ENCODE measurements around the gene LRMDA.

The LRMDA gene

DNA sequence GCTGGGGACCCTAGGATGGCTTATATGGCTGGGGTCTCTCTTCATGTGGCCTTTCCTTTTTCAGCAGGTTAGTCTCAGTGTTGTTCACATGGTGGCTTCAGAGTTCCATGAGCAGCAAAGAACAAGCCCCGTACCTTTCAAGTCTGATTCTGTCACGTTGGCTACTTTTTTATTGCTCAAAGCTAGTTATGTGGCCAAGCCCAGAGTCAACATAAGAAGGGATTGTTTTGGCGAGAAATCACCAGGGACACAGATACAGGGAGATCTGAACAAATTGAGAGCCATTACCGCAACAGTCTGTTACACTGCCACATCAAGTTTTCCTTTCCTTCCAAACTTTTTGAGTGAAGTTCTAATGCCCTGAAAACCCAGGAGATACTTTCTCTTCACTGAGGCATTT lies 770.5 kb downstream of the LRMDA start:
- Histone ChIP-seq H4K20me1 (ENCODE audit: low read depth, low read length) (no peaks in the 10 kb centered on the region), H2AFZ (ENCODE audit: low read depth, low read length, severe bottlenecking) (no peak overlapping the region), H3K27ac (ENCODE audit: low read depth, low read length) (no peak overlapping the region), H3K9me3 (ENCODE audit: insufficient read depth, low read length) (no peaks in the 10 kb centered on the region), H3F3A (ENCODE audit: insufficient read depth) (no peaks in the 10 kb centered on the region), H3K79me2 (ENCODE audit: insufficient read depth, low read length) (no peaks in the 10 kb centered on the region), H3K9me2 (replicated peaks; ENCODE audit: insufficient read depth, low read length) (no peaks in the 10 kb centered on the region), H3K27me3 (ENCODE audit: low read length) (no peaks in the 10 kb centered on the region), H3K4me3 (ENCODE audit: insufficient read depth, low read length, poor library complexity, severe bottlenecking) (no peak overlapping the region), H3K9ac (ENCODE audit: low read length) (no peak overlapping the region), H3K4me2 (ENCODE audit: low read depth, low read length, poor library complexity, severe bottlenecking) (no peak overlapping the region), H3K36me3 (ENCODE audit: low read length) (no peaks in the 10 kb centered on the region)
- TF ChIP-seq, protein P1, sequence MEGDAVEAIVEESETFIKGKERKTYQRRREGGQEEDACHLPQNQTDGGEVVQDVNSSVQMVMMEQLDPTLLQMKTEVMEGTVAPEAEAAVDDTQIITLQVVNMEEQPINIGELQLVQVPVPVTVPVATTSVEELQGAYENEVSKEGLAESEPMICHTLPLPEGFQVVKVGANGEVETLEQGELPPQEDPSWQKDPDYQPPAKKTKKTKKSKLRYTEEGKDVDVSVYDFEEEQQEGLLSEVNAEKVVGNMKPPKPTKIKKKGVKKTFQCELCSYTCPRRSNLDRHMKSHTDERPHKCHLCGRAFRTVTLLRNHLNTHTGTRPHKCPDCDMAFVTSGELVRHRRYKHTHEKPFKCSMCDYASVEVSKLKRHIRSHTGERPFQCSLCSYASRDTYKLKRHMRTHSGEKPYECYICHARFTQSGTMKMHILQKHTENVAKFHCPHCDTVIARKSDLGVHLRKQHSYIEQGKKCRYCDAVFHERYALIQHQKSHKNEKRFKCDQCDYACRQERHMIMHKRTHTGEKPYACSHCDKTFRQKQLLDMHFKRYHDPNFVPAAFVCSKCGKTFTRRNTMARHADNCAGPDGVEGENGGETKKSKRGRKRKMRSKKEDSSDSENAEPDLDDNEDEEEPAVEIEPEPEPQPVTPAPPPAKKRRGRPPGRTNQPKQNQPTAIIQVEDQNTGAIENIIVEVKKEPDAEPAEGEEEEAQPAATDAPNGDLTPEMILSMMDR (IDR thresholded peaks at IDR 0.05; ENCODE audit: insufficient read depth, low read length, poor library complexity, severe bottlenecking): no peak
- TF ChIP-seq EZH2phosphoT487 (conservative IDR thresholded peaks at IDR 0.05; ENCODE audit: low read length): no peak

DNA sequence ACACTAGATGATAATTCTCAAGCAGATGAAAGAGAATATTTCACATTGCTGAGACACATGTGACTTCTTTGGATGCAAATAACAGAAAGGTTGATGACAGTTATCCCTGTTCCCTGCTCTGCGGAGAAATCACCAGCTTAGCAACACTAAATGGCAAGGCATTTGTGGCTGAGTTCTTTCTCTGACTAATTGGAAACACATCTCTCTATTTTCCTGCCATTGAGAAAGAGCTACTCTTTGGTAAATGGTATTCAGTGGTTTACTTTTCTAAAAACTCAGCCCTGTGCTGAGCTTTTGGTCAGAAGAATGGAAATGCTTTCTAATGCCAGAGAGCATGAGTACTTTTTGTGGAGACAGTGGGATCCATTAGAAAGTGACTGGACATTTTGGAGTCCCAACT lies 771.4 kb downstream of the LRMDA start:
- H3K9me3 ChIP-seq (ENCODE audit: insufficient read depth, low read length): no peaks in the 10 kb centered on the region
- no peaks in the 10 kb centered on the region for H4K20me1 ChIP-seq (ENCODE audit: low read depth, low read length)
- H3K27me3 ChIP-seq (ENCODE audit: low read length): no peaks in the 10 kb centered on the region
- no peaks in the 10 kb centered on the region for H3K36me3 ChIP-seq (ENCODE audit: low read length)
- no peak overlapping the region for H3K9ac ChIP-seq (ENCODE audit: low read length)
- no peaks in the 10 kb centered on the region for H3K79me2 ChIP-seq (ENCODE audit: insufficient read depth, low read length)
- H3F3A ChIP-seq (ENCODE audit: insufficient read depth): no peaks in the 10 kb centered on the region
- TF ChIP-seq, protein P1 (IDR thresholded peaks at IDR 0.05; ENCODE audit: insufficient read depth, low read length, poor library complexity, severe bottlenecking): no peak
- no peak for TF ChIP-seq EZH2phosphoT487 (conservative IDR thresholded peaks at IDR 0.05; ENCODE audit: low read length)
- no peak overlapping the region for H3K4me2 ChIP-seq (ENCODE audit: low read depth, low read length, poor library complexity, severe bottlenecking)
- H3K27ac ChIP-seq (ENCODE audit: low read depth, low read length): no peak overlapping the region
- H3K9me2 ChIP-seq (replicated peaks; ENCODE audit: insufficient read depth, low read length): no peaks in the 10 kb centered on the region
- H2AFZ ChIP-seq (ENCODE audit: low read depth, low read length, severe bottlenecking): no peak overlapping the region
- H3K4me3 ChIP-seq (ENCODE audit: insufficient read depth, low read length, poor library complexity, severe bottlenecking): no peak overlapping the region

DNA sequence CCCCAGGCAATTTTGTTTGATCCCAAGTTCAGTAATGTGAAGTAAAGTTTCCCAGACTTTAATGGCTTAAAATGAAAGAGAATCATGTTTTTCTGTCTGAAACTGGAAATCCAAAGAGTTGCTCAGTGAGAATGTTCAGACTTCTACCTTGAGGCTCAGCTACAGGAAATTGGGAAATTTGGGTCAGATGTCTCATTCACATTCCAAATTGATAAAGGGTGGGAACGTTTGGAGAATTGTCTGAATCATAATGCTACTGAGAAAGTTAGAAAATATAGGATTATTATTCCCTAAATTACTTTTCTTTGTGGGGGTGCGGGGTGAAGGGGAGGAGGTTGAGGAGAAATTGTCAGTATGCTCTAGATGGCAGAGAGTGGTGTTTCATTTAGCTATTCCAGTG lies 773.9 kb downstream of the LRMDA start:
- H3K9me2 ChIP-seq (replicated peaks; ENCODE audit: insufficient read depth, low read length): no peaks in the 10 kb centered on the region
- no peak overlapping the region for H2AFZ ChIP-seq (ENCODE audit: low read depth, low read length, severe bottlenecking)
- H3K27me3 ChIP-seq (ENCODE audit: low read length): no peaks in the 10 kb centered on the region
- no peaks in the 10 kb centered on the region for H4K20me1 ChIP-seq (ENCODE audit: low read depth, low read length)
- no peaks in the 10 kb centered on the region for H3K9me3 ChIP-seq (ENCODE audit: insufficient read depth, low read length)
- no peak overlapping the region for H3K9ac ChIP-seq (ENCODE audit: low read length)
- no peak for TF ChIP-seq EZH2phosphoT487 (conservative IDR thresholded peaks at IDR 0.05; ENCODE audit: low read length)
- TF ChIP-seq, protein P1 (IDR thresholded peaks at IDR 0.05; ENCODE audit: insufficient read depth, low read length, poor library complexity, severe bottlenecking): no peak
- no peak overlapping the region for H3K27ac ChIP-seq (ENCODE audit: low read depth, low read length)
- H3K79me2 ChIP-seq (ENCODE audit: insufficient read depth, low read length): no peaks in the 10 kb centered on the region
- H3K4me2 ChIP-seq (ENCODE audit: low read depth, low read length, poor library complexity, severe bottlenecking): no peak overlapping the region
- no peaks in the 10 kb centered on the region for H3K36me3 ChIP-seq (ENCODE audit: low read length)
- no peak overlapping the region for H3K4me3 ChIP-seq (ENCODE audit: insufficient read depth, low read length, poor library complexity, severe bottlenecking)
- no peaks in the 10 kb centered on the region for H3F3A ChIP-seq (ENCODE audit: insufficient read depth)

All from SU-DHL-6 (cell line).